ENCODE data around the gene PPP1R9B.

PPP1R9B gene

GRCh38 chr17:50100921-50101345, 49.5 kb downstream of the PPP1R9B start:
- no peak for DNase-seq (ENCODE audit: low read depth)
- no peak for TF ChIP-seq CTCF (conservative IDR thresholded peaks at IDR 0.05; ENCODE audit: low read depth, low read length)
- no peak overlapping the region for H3K4me3 ChIP-seq (ENCODE audit: low read length)

DNA sequence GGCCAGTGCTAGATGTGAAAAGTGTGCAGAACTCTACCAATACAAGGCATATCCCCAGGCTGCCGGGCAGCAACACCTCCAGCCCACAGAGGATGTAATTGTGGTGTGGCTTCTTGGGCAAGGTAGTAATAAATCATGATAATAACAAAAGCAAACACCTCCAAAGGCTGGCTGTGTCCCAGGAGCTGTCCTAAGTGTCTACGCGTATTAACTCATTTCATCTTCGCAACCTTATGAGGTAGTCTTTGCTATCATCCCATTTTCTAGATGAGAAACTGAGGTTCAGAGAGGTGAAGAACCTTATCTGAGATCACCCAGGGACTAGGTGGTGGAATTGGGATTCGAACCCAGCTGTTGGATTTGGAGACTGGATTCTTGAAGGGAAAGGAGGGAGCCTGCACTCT, 50.0 kb downstream of the PPP1R9B start:
- TF ChIP-seq CTCF (conservative IDR thresholded peaks at IDR 0.05; ENCODE audit: low read depth, low read length) = no peak
- DNase-seq (ENCODE audit: low read depth) = no peak
- H3K4me3 ChIP-seq (ENCODE audit: low read length) = no peak overlapping the region

DNA sequence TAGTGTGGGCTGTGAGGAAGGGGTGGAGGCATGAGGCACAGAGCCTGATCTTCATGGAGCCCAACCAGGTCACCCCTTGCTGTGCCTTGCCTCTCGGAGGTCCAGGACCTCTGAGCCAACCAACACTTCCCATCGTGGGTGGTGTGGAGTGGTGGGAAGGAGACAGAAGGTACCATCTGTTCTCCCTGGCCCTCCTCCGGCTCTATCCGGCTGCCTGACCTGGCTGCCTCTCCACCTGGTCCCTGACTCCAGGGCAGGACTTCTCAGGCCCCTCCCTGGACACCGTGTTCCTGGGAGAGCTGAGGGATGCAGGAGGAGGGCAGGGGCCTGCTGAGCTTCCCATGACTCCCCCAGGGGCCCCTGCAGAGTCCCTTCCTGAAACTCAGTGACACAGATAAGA, 51.5 kb downstream of the PPP1R9B start:
- no peak overlapping the region for H3K4me3 ChIP-seq (ENCODE audit: low read length)
- no peak for TF ChIP-seq CTCF (conservative IDR thresholded peaks at IDR 0.05; ENCODE audit: low read depth, low read length)
- DNase-seq (ENCODE audit: low read depth) = no peak

DNA sequence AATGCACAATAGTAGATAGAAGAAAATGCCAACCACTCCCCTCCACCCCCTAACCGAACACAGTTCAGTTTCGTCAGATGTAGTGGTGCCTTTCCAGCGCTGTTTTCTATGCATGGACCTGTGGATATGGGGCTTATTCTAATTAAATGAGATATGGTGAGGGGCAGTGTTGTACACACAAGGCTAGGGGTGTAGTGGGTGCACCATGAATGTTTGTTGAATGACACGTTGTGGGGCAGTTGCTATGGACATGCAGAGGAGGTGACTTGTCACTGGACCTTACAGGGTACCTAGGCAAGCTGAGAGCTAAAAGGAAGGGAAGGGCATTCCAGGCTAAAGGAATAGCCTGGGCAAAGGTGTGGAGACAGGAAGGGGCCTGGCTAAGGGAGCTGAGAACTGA, 51.9 kb downstream of the PPP1R9B start:
- TF ChIP-seq CTCF (conservative IDR thresholded peaks at IDR 0.05; ENCODE audit: low read depth, low read length) = no peak
- DNase-seq (ENCODE audit: low read depth) = no peak
- no peak overlapping the region for H3K4me3 ChIP-seq (ENCODE audit: low read length)

- no peak for TF ChIP-seq CTCF (conservative IDR thresholded peaks at IDR 0.05; ENCODE audit: low read depth, low read length)
- no peak for DNase-seq (ENCODE audit: low read depth)
- no peak overlapping the region for H3K4me3 ChIP-seq (ENCODE audit: low read length)
These were observed 52.6 kb downstream of the PPP1R9B start for GRCh38 chr17:50097926-50098325.

- no peak for TF ChIP-seq CTCF (conservative IDR thresholded peaks at IDR 0.05; ENCODE audit: low read depth, low read length)
- DNase-seq (ENCODE audit: low read depth) = no peak
- no peak overlapping the region for H3K4me3 ChIP-seq (ENCODE audit: low read length)
These were observed 53.0 kb downstream of the PPP1R9B start for GRCh38 chr17:50097455-50097854.

DNA sequence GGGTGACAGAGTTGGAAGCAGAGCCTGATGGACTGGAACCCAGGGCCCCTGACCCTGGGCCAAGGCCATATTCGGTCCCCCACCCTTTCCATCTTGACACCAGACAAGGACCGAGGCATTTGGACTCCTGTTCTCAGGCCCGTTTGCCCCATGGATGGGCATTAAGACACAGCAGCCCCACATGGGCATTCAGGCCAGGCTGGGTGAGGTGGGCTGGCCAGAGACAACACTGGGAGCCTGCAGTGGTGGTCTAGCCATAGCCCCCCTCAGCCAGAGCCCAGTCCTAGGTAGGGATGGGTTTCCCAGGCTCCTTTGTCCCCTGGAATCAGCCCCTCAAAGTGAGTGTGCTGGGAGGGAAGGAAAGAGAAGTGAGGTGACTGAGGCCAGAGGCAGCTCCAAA, 53.7 kb downstream of the PPP1R9B start:
- TF ChIP-seq CTCF (conservative IDR thresholded peaks at IDR 0.05; ENCODE audit: low read depth, low read length) = no peak
- no peak for DNase-seq (ENCODE audit: low read depth)
- H3K4me3 ChIP-seq (ENCODE audit: low read length) = no peak overlapping the region

All from retinal pigment epithelial cell (primary cell).